Measurements from ENCODE around the gene NT5DC1. TPM values are rescaled to one million over a fixed set of nuclear protein-coding genes. Genes with fewer than 3 reads are reported as not detected.

NT5DC1 gene
- total and polyA plus RNA-seq, 2 experiments from 2014 or later, result 27.0 to 29.8 TPM

DNA sequence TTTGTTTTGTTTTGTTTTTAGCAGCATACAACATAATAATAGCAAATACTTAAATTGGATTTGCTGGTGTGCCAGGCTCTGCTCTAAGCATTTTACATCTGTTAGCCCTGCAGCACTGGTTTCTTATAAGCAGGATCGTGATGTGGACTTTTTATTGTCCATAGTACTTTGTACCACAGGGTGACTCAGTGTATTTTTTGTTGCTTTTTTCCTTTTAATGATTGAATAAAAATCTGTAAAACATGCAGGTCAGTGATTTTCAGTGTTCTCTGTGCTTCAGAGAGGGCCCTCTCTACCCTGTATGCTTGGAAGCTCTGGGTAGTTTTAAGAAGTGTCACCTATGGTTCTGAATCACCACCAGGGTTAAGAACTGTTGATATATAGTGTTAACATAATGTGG lies 4.0 kb downstream of the NT5DC1 start:
- Histone ChIP-seq H2AFZ (no peak overlapping the region), H3K27ac (ENCODE audit: low read depth) (no peak overlapping the region), H3F3A (replicated peaks; ENCODE audit: low read depth) (no peaks in the 10 kb centered on the region; the same call in 1 of the 2 replicates), H3K4me1 (ENCODE audit: insufficient read depth) (peaks cover 42% of the 10 kb centered on the region), H3K79me2 (replicated peaks; ENCODE audit: insufficient read depth) (peaks cover 34% of the 10 kb centered on the region), H3K9me2 (ENCODE audit: insufficient read depth) (no peaks in the 10 kb centered on the region), H3K4me2 (no peak overlapping the region), H3K4me3 (no peak overlapping the region), H4K20me1 (replicated peaks; ENCODE audit: insufficient read depth) (no peaks in the 10 kb centered on the region), H3K27me3 (ENCODE audit: insufficient read depth) (peaks cover 4% of the 10 kb centered on the region; the same call in 1 of the 2 replicates), H3K36me3 (ENCODE audit: insufficient read depth) (peaks cover 8% of the 10 kb centered on the region; the same call in 1 of the 2 replicates)
- ATAC-seq, result no peak
- H3K36me3 Mint-ChIP-seq (ENCODE audit: low read depth), result peaks cover 21% of the 10 kb centered on the region
- H3K4me3 Mint-ChIP-seq, result no peak overlapping the region; the same call in 2 of the 3 replicates
- no peak for DNase-seq (ENCODE audit: low spot score)
- H3K27me3 Mint-ChIP-seq (ENCODE audit: insufficient read depth, low read depth, poor library complexity), result peaks cover 7% of the 10 kb centered on the region
- H3K4me1 Mint-ChIP-seq, result peaks cover 72% of the 10 kb centered on the region
- no peaks in the 10 kb centered on the region for H3K9me3 Mint-ChIP-seq
- H3K27ac Mint-ChIP-seq, result no peak overlapping the region
- TF ChIP-seq JUNB (IDR thresholded peaks at IDR 0.05; ENCODE audit: unreplicated experiment), result no peak
- TF ChIP-seq POLR2AphosphoS5 (IDR thresholded peaks at IDR 0.05; ENCODE audit: low read depth), result no peak

DNA sequence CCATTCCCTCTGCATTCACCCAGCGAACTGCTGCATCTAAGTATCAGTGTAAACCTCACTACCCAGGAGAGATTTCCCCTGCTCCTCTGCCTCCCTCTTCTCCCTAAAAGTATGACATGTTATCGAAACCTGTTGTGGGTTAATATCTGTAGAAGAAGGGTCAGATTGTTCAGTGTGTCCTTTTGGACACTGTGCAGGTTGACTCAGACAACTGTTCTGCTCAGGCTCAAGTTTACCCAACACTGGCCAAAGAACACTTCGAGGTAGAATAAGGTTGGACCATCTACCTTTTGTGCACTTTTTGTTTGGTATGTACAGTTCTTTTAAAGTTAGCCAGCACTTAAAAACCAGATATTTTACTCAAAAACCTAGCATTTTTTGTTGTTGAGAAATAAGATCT lies 4.6 kb downstream of the NT5DC1 start:
- H3K27me3 Mint-ChIP-seq (ENCODE audit: insufficient read depth, low read depth, poor library complexity), result peaks cover 4% of the 10 kb centered on the region
- peak overlapping the region; percentile 30; the same call in 1 of the 3 replicates for H3K4me3 Mint-ChIP-seq
- ATAC-seq, result no peak
- H3K27me3 ChIP-seq (ENCODE audit: insufficient read depth), result no peaks in the 10 kb centered on the region
- H3K27ac Mint-ChIP-seq, result no peak overlapping the region; the same call in 1 of the 2 replicates
- H3K4me2 ChIP-seq, result peak overlapping the region; percentile 14; the same call in 1 of the 2 replicates
- DNase-seq (ENCODE audit: low spot score), result no peak
- H3K4me3 ChIP-seq, result no peak overlapping the region
- H3K4me1 ChIP-seq (ENCODE audit: insufficient read depth), result peaks cover 42% of the 10 kb centered on the region
- H2AFZ ChIP-seq, result no peak overlapping the region
- H3K27ac ChIP-seq (ENCODE audit: low read depth), result peak overlapping the region; percentile 82; the same call in 1 of the 2 replicates
- no peaks in the 10 kb centered on the region; the same call in 1 of the 2 replicates for H3F3A ChIP-seq (replicated peaks; ENCODE audit: low read depth)
- H3K36me3 ChIP-seq (ENCODE audit: insufficient read depth), result peaks cover 12% of the 10 kb centered on the region; the same call in 1 of the 2 replicates
- no peaks in the 10 kb centered on the region for H3K9me2 ChIP-seq (ENCODE audit: insufficient read depth)
- no peaks in the 10 kb centered on the region for H3K9me3 Mint-ChIP-seq
- H3K4me1 Mint-ChIP-seq, result peaks cover 72% of the 10 kb centered on the region
- peaks cover 34% of the 10 kb centered on the region for H3K79me2 ChIP-seq (replicated peaks; ENCODE audit: insufficient read depth)
- no peaks in the 10 kb centered on the region for H4K20me1 ChIP-seq (replicated peaks; ENCODE audit: insufficient read depth)
- peaks cover 23% of the 10 kb centered on the region for H3K36me3 Mint-ChIP-seq (ENCODE audit: low read depth)
- TF ChIP-seq POLR2AphosphoS5 (IDR thresholded peaks at IDR 0.05; ENCODE audit: low read depth) (no peak), NANOG (IDR thresholded peaks at IDR 0.05; ENCODE audit: borderline replicate concordance) (no peak), ZNF331 (CRISPR knock-in tag; IDR thresholded peaks at IDR 0.05; ENCODE audit: low read depth) (no peak), STAT1 (IDR thresholded peaks at IDR 0.05; ENCODE audit: unreplicated experiment) (no peak), EZH2phosphoT487 (IDR thresholded peaks at IDR 0.05; ENCODE audit: unreplicated experiment) (no peak), EZH2 (IDR thresholded peaks at IDR 0.05; ENCODE audit: low read depth, unreplicated experiment) (no peak), CREB1 (CRISPR knock-in tag; IDR thresholded peaks at IDR 0.05; ENCODE audit: low read depth) (no peak), ZNF114 (CRISPR knock-in tag; IDR thresholded peaks at IDR 0.05) (no peak), JUNB (IDR thresholded peaks at IDR 0.05; ENCODE audit: unreplicated experiment) (no peak)
- TF ChIP-seq, protein P1, sequence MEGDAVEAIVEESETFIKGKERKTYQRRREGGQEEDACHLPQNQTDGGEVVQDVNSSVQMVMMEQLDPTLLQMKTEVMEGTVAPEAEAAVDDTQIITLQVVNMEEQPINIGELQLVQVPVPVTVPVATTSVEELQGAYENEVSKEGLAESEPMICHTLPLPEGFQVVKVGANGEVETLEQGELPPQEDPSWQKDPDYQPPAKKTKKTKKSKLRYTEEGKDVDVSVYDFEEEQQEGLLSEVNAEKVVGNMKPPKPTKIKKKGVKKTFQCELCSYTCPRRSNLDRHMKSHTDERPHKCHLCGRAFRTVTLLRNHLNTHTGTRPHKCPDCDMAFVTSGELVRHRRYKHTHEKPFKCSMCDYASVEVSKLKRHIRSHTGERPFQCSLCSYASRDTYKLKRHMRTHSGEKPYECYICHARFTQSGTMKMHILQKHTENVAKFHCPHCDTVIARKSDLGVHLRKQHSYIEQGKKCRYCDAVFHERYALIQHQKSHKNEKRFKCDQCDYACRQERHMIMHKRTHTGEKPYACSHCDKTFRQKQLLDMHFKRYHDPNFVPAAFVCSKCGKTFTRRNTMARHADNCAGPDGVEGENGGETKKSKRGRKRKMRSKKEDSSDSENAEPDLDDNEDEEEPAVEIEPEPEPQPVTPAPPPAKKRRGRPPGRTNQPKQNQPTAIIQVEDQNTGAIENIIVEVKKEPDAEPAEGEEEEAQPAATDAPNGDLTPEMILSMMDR (conservative IDR thresholded peaks at IDR 0.05; ENCODE audit: low read depth in 2 of 2), result no peak
- TF ChIP-seq, protein P2, sequence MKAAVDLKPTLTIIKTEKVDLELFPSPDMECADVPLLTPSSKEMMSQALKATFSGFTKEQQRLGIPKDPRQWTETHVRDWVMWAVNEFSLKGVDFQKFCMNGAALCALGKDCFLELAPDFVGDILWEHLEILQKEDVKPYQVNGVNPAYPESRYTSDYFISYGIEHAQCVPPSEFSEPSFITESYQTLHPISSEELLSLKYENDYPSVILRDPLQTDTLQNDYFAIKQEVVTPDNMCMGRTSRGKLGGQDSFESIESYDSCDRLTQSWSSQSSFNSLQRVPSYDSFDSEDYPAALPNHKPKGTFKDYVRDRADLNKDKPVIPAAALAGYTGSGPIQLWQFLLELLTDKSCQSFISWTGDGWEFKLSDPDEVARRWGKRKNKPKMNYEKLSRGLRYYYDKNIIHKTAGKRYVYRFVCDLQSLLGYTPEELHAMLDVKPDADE (IDR thresholded peaks at IDR 0.05), result no peak
- TF ChIP-seq, protein P3, sequence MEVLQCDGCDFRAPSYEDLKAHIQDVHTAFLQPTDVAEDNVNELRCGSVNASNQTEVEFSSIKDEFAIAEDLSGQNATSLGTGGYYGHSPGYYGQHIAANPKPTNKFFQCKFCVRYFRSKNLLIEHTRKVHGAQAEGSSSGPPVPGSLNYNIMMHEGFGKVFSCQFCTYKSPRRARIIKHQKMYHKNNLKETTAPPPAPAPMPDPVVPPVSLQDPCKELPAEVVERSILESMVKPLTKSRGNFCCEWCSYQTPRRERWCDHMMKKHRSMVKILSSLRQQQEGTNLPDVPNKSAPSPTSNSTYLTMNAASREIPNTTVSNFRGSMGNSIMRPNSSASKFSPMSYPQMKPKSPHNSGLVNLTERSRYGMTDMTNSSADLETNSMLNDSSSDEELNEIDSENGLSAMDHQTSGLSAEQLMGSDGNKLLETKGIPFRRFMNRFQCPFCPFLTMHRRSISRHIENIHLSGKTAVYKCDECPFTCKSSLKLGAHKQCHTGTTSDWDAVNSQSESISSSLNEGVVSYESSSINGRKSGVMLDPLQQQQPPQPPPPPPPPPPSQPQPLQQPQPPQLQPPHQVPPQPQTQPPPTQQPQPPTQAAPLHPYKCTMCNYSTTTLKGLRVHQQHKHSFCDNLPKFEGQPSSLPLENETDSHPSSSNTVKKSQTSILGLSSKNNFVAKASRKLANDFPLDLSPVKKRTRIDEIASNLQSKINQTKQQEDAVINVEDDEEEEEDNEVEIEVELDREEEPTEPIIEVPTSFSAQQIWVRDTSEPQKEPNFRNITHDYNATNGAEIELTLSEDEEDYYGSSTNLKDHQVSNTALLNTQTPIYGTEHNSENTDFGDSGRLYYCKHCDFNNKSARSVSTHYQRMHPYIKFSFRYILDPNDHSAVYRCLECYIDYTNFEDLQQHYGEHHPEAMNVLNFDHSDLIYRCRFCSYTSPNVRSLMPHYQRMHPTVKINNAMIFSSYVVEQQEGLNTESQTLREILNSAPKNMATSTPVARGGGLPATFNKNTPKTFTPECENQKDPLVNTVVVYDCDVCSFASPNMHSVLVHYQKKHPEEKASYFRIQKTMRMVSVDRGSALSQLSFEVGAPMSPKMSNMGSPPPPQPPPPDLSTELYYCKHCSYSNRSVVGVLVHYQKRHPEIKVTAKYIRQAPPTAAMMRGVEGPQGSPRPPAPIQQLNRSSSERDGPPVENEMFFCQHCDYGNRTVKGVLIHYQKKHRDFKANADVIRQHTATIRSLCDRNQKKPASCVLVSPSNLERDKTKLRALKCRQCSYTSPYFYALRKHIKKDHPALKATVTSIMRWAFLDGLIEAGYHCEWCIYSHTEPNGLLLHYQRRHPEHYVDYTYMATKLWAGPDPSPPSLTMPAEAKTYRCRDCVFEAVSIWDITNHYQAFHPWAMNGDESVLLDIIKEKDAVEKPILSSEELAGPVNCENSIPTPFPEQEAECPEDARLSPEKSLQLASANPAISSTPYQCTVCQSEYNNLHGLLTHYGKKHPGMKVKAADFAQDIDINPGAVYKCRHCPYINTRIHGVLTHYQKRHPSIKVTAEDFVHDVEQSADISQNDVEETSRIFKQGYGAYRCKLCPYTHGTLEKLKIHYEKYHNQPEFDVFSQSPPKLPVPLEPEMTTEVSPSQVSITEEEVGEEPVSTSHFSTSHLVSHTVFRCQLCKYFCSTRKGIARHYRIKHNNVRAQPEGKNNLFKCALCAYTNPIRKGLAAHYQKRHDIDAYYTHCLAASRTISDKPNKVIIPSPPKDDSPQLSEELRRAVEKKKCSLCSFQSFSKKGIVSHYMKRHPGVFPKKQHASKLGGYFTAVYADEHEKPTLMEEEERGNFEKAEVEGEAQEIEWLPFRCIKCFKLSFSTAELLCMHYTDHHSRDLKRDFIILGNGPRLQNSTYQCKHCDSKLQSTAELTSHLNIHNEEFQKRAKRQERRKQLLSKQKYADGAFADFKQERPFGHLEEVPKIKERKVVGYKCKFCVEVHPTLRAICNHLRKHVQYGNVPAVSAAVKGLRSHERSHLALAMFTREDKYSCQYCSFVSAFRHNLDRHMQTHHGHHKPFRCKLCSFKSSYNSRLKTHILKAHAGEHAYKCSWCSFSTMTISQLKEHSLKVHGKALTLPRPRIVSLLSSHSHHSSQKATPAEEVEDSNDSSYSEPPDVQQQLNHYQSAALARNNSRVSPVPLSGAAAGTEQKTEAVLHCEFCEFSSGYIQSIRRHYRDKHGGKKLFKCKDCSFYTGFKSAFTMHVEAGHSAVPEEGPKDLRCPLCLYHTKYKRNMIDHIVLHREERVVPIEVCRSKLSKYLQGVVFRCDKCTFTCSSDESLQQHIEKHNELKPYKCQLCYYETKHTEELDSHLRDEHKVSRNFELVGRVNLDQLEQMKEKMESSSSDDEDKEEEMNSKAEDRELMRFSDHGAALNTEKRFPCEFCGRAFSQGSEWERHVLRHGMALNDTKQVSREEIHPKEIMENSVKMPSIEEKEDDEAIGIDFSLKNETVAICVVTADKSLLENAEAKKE (CRISPR knock-in tag; IDR thresholded peaks at IDR 0.05), result no peak

Measured in GM23338 (cell line).